Endothelial cell (in vitro differentiated cells): ENCODE results near the gene NCOA3. TPM values are rescaled to one million over a fixed set of nuclear protein-coding genes. Genes with fewer than 3 reads are reported as not detected.
"Not testable (repeated sequence)": the region's sequence is repeated elsewhere in the genome, so short reads cannot be mapped to it uniquely, and the experiment has no call there.

ENCODE experiments used
- DNase-seq: peaks from one replicate; pipeline ENCODE4 v3.0.0; 2021; ENCODE audit warnings: low spot score
- H3K27ac Mint-ChIP-seq: one replicate; pipeline ENCODE4 v1.8.0; 2021; ENCODE audit warnings: mixed read lengths, inconsistent platforms; ENCODE audit not compliant: unreplicated experiment
- H3K27me3 Mint-ChIP-seq: one replicate; pipeline ENCODE4 v1.8.0; 2021; ENCODE audit warnings: mild to moderate bottlenecking, moderate library complexity, mixed read lengths, inconsistent platforms; ENCODE audit not compliant: unreplicated experiment
- H3K36me3 Mint-ChIP-seq: one replicate; pipeline ENCODE4 v1.8.0; 2021; ENCODE audit warnings: mild to moderate bottlenecking, low read depth, mixed read lengths, inconsistent platforms; ENCODE audit not compliant: unreplicated experiment
- H3K4me1 Mint-ChIP-seq: one replicate; pipeline ENCODE4 v1.8.0; 2021; ENCODE audit warnings: mild to moderate bottlenecking, mixed read lengths, inconsistent platforms; ENCODE audit not compliant: unreplicated experiment
- H3K4me3 Mint-ChIP-seq: one replicate; pipeline ENCODE4 v1.8.0; 2021; ENCODE audit warnings: mild to moderate bottlenecking, mixed read lengths, inconsistent platforms; ENCODE audit not compliant: unreplicated experiment
- H3K9me3 Mint-ChIP-seq: one replicate; pipeline ENCODE4 v1.8.0; 2021; ENCODE audit warnings: mixed read lengths, inconsistent platforms; ENCODE audit not compliant: unreplicated experiment
- total RNA-seq: library from RNA; stranded (reverse); fragmentation: NEBNext Ultra II Directional; extraction: Animal tissue kit (Norgen Biotek cat#: 25700); gene quantifications from one replicate; pipeline ENCODE4 v1.2.1, GENCODE V29; 2021; ENCODE audit not compliant: unreplicated experiment
- TF ChIP-seq, protein P1 (sequence below): fragments of 200-600 bp; sonication (generic); IDR thresholded peaks from one replicate; pipeline ENCODE4 v1.5.0; 2021; ENCODE audit warnings: antibody characterized with exemption; ENCODE audit not compliant: unreplicated experiment

Gene NCOA3
- total RNA-seq, 1 donor from 2014 or later = 54.8 TPM

GRCh38 chr20:47552996-47553395 lies 51.3 kb downstream of the NCOA3 start:
- TF ChIP-seq, protein P1, sequence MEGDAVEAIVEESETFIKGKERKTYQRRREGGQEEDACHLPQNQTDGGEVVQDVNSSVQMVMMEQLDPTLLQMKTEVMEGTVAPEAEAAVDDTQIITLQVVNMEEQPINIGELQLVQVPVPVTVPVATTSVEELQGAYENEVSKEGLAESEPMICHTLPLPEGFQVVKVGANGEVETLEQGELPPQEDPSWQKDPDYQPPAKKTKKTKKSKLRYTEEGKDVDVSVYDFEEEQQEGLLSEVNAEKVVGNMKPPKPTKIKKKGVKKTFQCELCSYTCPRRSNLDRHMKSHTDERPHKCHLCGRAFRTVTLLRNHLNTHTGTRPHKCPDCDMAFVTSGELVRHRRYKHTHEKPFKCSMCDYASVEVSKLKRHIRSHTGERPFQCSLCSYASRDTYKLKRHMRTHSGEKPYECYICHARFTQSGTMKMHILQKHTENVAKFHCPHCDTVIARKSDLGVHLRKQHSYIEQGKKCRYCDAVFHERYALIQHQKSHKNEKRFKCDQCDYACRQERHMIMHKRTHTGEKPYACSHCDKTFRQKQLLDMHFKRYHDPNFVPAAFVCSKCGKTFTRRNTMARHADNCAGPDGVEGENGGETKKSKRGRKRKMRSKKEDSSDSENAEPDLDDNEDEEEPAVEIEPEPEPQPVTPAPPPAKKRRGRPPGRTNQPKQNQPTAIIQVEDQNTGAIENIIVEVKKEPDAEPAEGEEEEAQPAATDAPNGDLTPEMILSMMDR = no peak
- no peak overlapping the region for H3K4me3 Mint-ChIP-seq
- no peaks in the 10 kb centered on the region for H3K4me1 Mint-ChIP-seq
- H3K27me3 Mint-ChIP-seq = peaks cover 1% of the 10 kb centered on the region
- DNase-seq = no peak
- H3K36me3 Mint-ChIP-seq = peaks cover 4% of the 10 kb centered on the region
- H3K27ac Mint-ChIP-seq = no peak overlapping the region
- no peaks in the 10 kb centered on the region for H3K9me3 Mint-ChIP-seq

GRCh38 chr20:47553594-47554235 lies 52.0 kb downstream of the NCOA3 start:
- H3K27me3 Mint-ChIP-seq, H3K9me3 Mint-ChIP-seq, H3K4me3 Mint-ChIP-seq, DNase-seq, H3K27ac Mint-ChIP-seq, H3K36me3 Mint-ChIP-seq, H3K4me1 Mint-ChIP-seq: not testable (repeated sequence)

GRCh38 chr20:47554283-47554682 lies 52.6 kb downstream of the NCOA3 start:
- not testable (repeated sequence) for H3K27ac Mint-ChIP-seq, H3K4me1 Mint-ChIP-seq, H3K9me3 Mint-ChIP-seq, H3K36me3 Mint-ChIP-seq, H3K27me3 Mint-ChIP-seq, DNase-seq, H3K4me3 Mint-ChIP-seq

GRCh38 chr20:47557218-47557617 lies 55.5 kb downstream of the NCOA3 start:
- TF ChIP-seq, protein P1 = no peak
- H3K4me1 Mint-ChIP-seq = peaks cover 11% of the 10 kb centered on the region
- no peaks in the 10 kb centered on the region for H3K9me3 Mint-ChIP-seq
- H3K4me3 Mint-ChIP-seq = no peak overlapping the region
- peaks cover 4% of the 10 kb centered on the region for H3K36me3 Mint-ChIP-seq
- H3K27me3 Mint-ChIP-seq = peaks cover 4% of the 10 kb centered on the region
- DNase-seq = no peak
- H3K27ac Mint-ChIP-seq = no peak overlapping the region

GRCh38 chr20:47557791-47558190 lies 56.1 kb downstream of the NCOA3 start:
- H3K27me3 Mint-ChIP-seq = peaks cover 4% of the 10 kb centered on the region
- no peak overlapping the region for H3K4me3 Mint-ChIP-seq
- H3K9me3 Mint-ChIP-seq = no peaks in the 10 kb centered on the region
- DNase-seq = no peak
- H3K27ac Mint-ChIP-seq = no peak overlapping the region
- TF ChIP-seq, protein P1 = no peak
- H3K4me1 Mint-ChIP-seq = peaks cover 11% of the 10 kb centered on the region
- peaks cover 4% of the 10 kb centered on the region for H3K36me3 Mint-ChIP-seq

- Mint-ChIP-seq H3K4me1 (peaks cover 11% of the 10 kb centered on the region), H3K36me3 (peaks cover 4% of the 10 kb centered on the region), H3K4me3 (no peak overlapping the region), H3K9me3 (no peaks in the 10 kb centered on the region), H3K27me3 (peaks cover 4% of the 10 kb centered on the region), H3K27ac (no peak overlapping the region)
- TF ChIP-seq, protein P1 = no peak
- DNase-seq = no peak
Measured at GRCh38 chr20:47558295-47559066, 56.8 kb downstream of the NCOA3 start.
